Measurements from ENCODE around the gene HSPA14. TPM values are rescaled to one million over a fixed set of nuclear protein-coding genes. Genes with fewer than 3 reads are reported as not detected.
"Not testable (repeated sequence)": the region's sequence is repeated elsewhere in the genome, so short reads cannot be mapped to it uniquely, and the experiment has no call there.

Gene HSPA14
- total RNA-seq, 1 donor from 2014 or later = 10.4 TPM

GRCh38 chr10:14855453-14855852 is 17.3 kb downstream of the HSPA14 start:
- Histone ChIP-seq H3K27ac (no peak overlapping the region), H3K36me3 (peaks cover 64% of the 10 kb centered on the region), H3K4me3 (no peak overlapping the region), H3K27me3 (ENCODE audit: low read depth) (no peaks in the 10 kb centered on the region), H3K9me3 (no peaks in the 10 kb centered on the region), H3K4me1 (peaks cover 6% of the 10 kb centered on the region)
- no peak for DNase-seq
- ATAC-seq = no peak
- intact Hi-C loops (cut with DNase I) = no loop called here
- TF ChIP-seq, protein P1, sequence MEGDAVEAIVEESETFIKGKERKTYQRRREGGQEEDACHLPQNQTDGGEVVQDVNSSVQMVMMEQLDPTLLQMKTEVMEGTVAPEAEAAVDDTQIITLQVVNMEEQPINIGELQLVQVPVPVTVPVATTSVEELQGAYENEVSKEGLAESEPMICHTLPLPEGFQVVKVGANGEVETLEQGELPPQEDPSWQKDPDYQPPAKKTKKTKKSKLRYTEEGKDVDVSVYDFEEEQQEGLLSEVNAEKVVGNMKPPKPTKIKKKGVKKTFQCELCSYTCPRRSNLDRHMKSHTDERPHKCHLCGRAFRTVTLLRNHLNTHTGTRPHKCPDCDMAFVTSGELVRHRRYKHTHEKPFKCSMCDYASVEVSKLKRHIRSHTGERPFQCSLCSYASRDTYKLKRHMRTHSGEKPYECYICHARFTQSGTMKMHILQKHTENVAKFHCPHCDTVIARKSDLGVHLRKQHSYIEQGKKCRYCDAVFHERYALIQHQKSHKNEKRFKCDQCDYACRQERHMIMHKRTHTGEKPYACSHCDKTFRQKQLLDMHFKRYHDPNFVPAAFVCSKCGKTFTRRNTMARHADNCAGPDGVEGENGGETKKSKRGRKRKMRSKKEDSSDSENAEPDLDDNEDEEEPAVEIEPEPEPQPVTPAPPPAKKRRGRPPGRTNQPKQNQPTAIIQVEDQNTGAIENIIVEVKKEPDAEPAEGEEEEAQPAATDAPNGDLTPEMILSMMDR (IDR thresholded peaks at IDR 0.05) = no peak

GRCh38 chr10:14858338-14858960 is 20.3 kb downstream of the HSPA14 start:
- Histone ChIP-seq H3K27ac (no peak overlapping the region), H3K36me3 (peaks cover 46% of the 10 kb centered on the region), H3K27me3 (ENCODE audit: low read depth) (no peaks in the 10 kb centered on the region), H3K9me3 (no peaks in the 10 kb centered on the region), H3K4me1 (peaks cover 6% of the 10 kb centered on the region), H3K4me3 (no peak overlapping the region)
- ATAC-seq (no peak), DNase-seq (no peak)
- TF ChIP-seq, protein P1 (IDR thresholded peaks at IDR 0.05) = no peak
- intact Hi-C loops (cut with DNase I) = no loop called here

GRCh38 chr10:14859043-14859442 is 20.9 kb downstream of the HSPA14 start:
- H3K4me3 ChIP-seq = no peak overlapping the region
- no peak overlapping the region for H3K27ac ChIP-seq
- TF ChIP-seq, protein P1 (IDR thresholded peaks at IDR 0.05) = no peak
- DNase-seq (no peak), ATAC-seq (no peak)
- no peaks in the 10 kb centered on the region for H3K9me3 ChIP-seq
- peaks cover 46% of the 10 kb centered on the region for H3K36me3 ChIP-seq
- H3K4me1 ChIP-seq = peaks cover 6% of the 10 kb centered on the region
- no peaks in the 10 kb centered on the region for H3K27me3 ChIP-seq (ENCODE audit: low read depth)
- intact Hi-C loops (cut with DNase I) = no loop called here

GRCh38 chr10:14859775-14860174 is 21.7 kb downstream of the HSPA14 start:
- intact Hi-C loops (cut with DNase I) = no loop called here
- DNase-seq (no peak), ATAC-seq (no peak)
- Histone ChIP-seq H3K36me3 (peaks cover 39% of the 10 kb centered on the region), H3K27me3 (ENCODE audit: low read depth) (no peaks in the 10 kb centered on the region), H3K4me3 (no peak overlapping the region), H3K27ac (no peak overlapping the region), H3K4me1 (peaks cover 6% of the 10 kb centered on the region), H3K9me3 (no peaks in the 10 kb centered on the region)
- TF ChIP-seq, protein P1 (IDR thresholded peaks at IDR 0.05) = no peak

- no peak overlapping the region for H3K4me3 ChIP-seq
- ATAC-seq (no peak), DNase-seq (no peak)
- intact Hi-C loops (cut with DNase I) = no loop called here
- H3K36me3 ChIP-seq = peaks cover 31% of the 10 kb centered on the region
- H3K27me3 ChIP-seq (ENCODE audit: low read depth) = no peaks in the 10 kb centered on the region
- no peak overlapping the region for H3K27ac ChIP-seq
- TF ChIP-seq, protein P1 (IDR thresholded peaks at IDR 0.05) = no peak
- H3K4me1 ChIP-seq = peaks cover 6% of the 10 kb centered on the region
- no peaks in the 10 kb centered on the region for H3K9me3 ChIP-seq
These were observed 22.7 kb downstream of the HSPA14 start for GRCh38 chr10:14860791-14861190.

- H3K4me3 ChIP-seq; DNase-seq; H3K4me1 ChIP-seq; H3K27ac ChIP-seq; ATAC-seq; intact Hi-C loops (cut with DNase I); H3K27me3 ChIP-seq (ENCODE audit: low read depth); H3K9me3 ChIP-seq: not testable (repeated sequence)
- peaks cover 32% of the 10 kb centered on the region for H3K36me3 ChIP-seq
These were observed 26.4 kb downstream of the HSPA14 start for GRCh38 chr10:14864466-14864865.

DNA sequence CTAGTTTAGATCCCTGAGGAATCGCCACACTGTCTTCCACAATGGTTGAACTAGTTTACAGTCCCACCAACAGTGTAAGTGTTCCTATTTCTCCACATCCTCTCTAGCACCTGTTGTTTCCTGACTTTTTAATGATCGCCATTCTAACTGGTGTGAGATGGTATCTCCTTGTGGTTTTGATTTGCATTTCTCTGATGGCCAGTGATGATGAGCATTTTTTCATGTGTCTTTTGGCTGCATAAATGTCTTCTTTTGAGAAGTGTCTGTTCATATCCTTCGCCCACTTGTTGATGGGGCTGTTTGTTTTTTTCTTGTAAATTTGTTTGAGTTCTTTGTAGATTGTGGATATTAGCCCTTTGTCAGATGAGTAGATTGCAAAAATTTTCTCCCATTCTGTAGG is 26.8 kb downstream of the HSPA14 start:
- H3K27ac ChIP-seq; H3K4me1 ChIP-seq; intact Hi-C loops (cut with DNase I); H3K27me3 ChIP-seq (ENCODE audit: low read depth); ATAC-seq; H3K4me3 ChIP-seq; DNase-seq; H3K9me3 ChIP-seq: not testable (repeated sequence)
- peaks cover 36% of the 10 kb centered on the region for H3K36me3 ChIP-seq

Measured in lower lobe of right lung (tissue), 2 donors.